ENCODE data around the gene ARSG. TPM values are rescaled to one million over a fixed set of nuclear protein-coding genes. Genes with fewer than 3 reads are reported as not detected.

Gene ARSG
- total RNA-seq, 1 donor from 2014 or later = 2.7 TPM

- intact Hi-C loops (cut with DNase I) = loop anchor here (5.0 kb wide), 1 partner anchor 209 kb away; the partner anchor contains the start of gene AMZ2
These were observed 165.3 kb downstream of the ARSG start for GRCh38 chr17:68456339-68457167.

GRCh38 chr17:68457168-68457538, 165.9 kb downstream of the ARSG start, which contains the start of gene WIPI1:
Gene WIPI1, minus strand, starts transcription at chr17:68457496. Its CDS starts 75 bp downstream, at chr17:68457421.
- peak; percentile 83 for DNase-seq (ENCODE audit: low spot score)
- intact Hi-C loops (cut with DNase I) = loop anchor here (5.0 kb wide), 1 partner anchor 210 kb away; the partner anchor contains the start of gene AMZ2

More at GRCh38 chr17:68456339-68457167, 165.3 kb downstream of the ARSG start:
- peak; percentile 87 for DNase-seq (ENCODE audit: low spot score)

GRCh38 chr17:68457539-68458259, 166.4 kb downstream of the ARSG start:
- peak; percentile 100 for DNase-seq (ENCODE audit: low spot score)
- intact Hi-C loops (cut with DNase I) = loop anchor here (5.0 kb wide), 1 partner anchor 210 kb away; the partner anchor contains the start of gene AMZ2

- no peak for DNase-seq (ENCODE audit: low spot score)
- intact Hi-C loops (cut with DNase I) = loop anchor here (5.0 kb wide), 1 partner anchor 211 kb away; the partner anchor contains the start of gene AMZ2
These were observed 167.2 kb downstream of the ARSG start for GRCh38 chr17:68458260-68459036.

- DNase-seq (ENCODE audit: low spot score) = no peak
- intact Hi-C loops (cut with DNase I) = loop anchor here (5.0 kb wide), 1 partner anchor 212 kb away; the partner anchor contains the start of gene AMZ2
These were observed 167.8 kb downstream of the ARSG start for GRCh38 chr17:68459037-68459639.

GRCh38 chr17:68460146-68460545, 168.9 kb downstream of the ARSG start:
- intact Hi-C loops (cut with DNase I) = loop anchor here (5.0 kb wide), 3 partner anchors 258 to 498 kb away; no protein-coding TSS in a partner anchor
- DNase-seq (ENCODE audit: low spot score) = no peak

- no peak for DNase-seq (ENCODE audit: low spot score)
- intact Hi-C loops (cut with DNase I) = loop anchor here (5.0 kb wide), 3 partner anchors 258 to 498 kb away; no protein-coding TSS in a partner anchor
These were observed 169.4 kb downstream of the ARSG start for GRCh38 chr17:68460715-68461114.

- no peak for DNase-seq (ENCODE audit: low spot score)
- intact Hi-C loops (cut with DNase I) = loop anchor here (5.0 kb wide), 3 partner anchors 259 to 499 kb away; no protein-coding TSS in a partner anchor
These were observed 169.8 kb downstream of the ARSG start for GRCh38 chr17:68461122-68461539.

GRCh38 chr17:68461589-68461988, 170.3 kb downstream of the ARSG start:
- intact Hi-C loops (cut with DNase I) = loop anchor here (5.0 kb wide), 3 partner anchors 259 to 499 kb away; no protein-coding TSS in a partner anchor
- no peak for DNase-seq (ENCODE audit: low spot score)

GRCh38 chr17:68462381-68463210, 171.3 kb downstream of the ARSG start:
- no peak for DNase-seq (ENCODE audit: low spot score)

GRCh38 chr17:68463211-68464019, 172.1 kb downstream of the ARSG start:
- no peak for DNase-seq (ENCODE audit: low spot score)
- intact Hi-C loops (cut with DNase I) = loop anchor here (2.0 to 5.0 kb wide), 4 partner anchors 201 to 501 kb away; no protein-coding TSS in a partner anchor

More at GRCh38 chr17:68462381-68463210, 171.3 kb downstream of the ARSG start:
- intact Hi-C loops (cut with DNase I) = loop anchor here (2.0 to 5.0 kb wide), 4 partner anchors 200 to 500 kb away; no protein-coding TSS in a partner anchor

GRCh38 chr17:68468334-68468733, 177.0 kb downstream of the ARSG start:
- DNase-seq (ENCODE audit: low spot score) = no peak
- intact Hi-C loops (cut with DNase I) = loop anchor here (1.0 to 5.0 kb wide), 2 partner anchors 44 to 144 kb away; partner anchors contain the start of gene PRKAR1A

- DNase-seq (ENCODE audit: low spot score) = no peak
- intact Hi-C loops (cut with DNase I) = loop anchor here (1.0 to 5.0 kb wide), 2 partner anchors 44 to 144 kb away; partner anchors contain the start of gene PRKAR1A
These were observed 177.5 kb downstream of the ARSG start for GRCh38 chr17:68468788-68469187.

Data from cardiac septum (tissue), 1 donor.